HG03378 (cell line): ENCODE data around the gene FGF7.
A peak's percentile ranks its signal among the peaks of the same experiment; 100 is the strongest.
"Not testable (repeated sequence)": the region's sequence is repeated elsewhere in the genome, so short reads cannot be mapped to it uniquely, and the experiment has no call there.

ENCODE experiments used
- ATAC-seq: cut with Tn5 transposase; IDR thresholded peaks from one replicate; pipeline ENCODE4 v1.9.1; 2021; ENCODE audit warnings: mild to moderate bottlenecking, moderate library complexity; ENCODE audit not compliant: unreplicated experiment

Gene FGF7

GRCh38 chr15:49438962-49439631, 16.1 kb downstream of the FGF7 start:
- ATAC-seq: peak; percentile 73

DNA sequence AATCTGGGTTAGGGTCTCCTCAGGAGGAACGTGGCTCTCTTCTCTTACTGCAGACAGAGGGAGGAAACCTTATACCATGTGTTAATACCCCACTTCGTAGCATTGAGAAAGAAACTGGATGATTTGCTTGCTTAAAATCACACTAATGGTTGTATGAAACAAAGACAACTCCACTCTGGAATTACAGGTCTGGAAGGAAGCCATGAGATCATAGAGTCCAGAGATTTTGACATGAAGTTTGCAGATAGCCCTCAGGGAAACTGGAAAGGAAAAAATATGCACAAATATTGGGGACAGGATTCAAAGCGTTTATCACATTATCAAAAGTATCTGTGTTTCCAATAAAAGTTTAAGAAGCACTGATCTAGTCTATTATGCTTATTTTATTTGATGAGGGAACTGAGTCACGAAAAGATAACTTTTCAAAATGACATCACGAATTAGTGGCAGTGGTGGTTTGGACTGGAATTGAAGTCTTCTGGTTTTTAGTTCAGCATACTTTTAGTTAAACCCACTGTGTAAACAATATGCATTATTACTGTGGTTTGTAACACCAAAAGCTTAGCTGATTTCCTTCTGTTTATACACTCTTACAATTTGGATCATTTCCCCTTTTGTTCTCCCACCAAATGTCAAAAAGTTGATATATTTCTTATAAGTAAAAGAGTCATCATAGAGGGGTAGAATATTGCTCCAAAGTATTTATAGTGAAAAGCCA, 16.8 kb downstream of the FGF7 start:
- no peak for ATAC-seq

DNA sequence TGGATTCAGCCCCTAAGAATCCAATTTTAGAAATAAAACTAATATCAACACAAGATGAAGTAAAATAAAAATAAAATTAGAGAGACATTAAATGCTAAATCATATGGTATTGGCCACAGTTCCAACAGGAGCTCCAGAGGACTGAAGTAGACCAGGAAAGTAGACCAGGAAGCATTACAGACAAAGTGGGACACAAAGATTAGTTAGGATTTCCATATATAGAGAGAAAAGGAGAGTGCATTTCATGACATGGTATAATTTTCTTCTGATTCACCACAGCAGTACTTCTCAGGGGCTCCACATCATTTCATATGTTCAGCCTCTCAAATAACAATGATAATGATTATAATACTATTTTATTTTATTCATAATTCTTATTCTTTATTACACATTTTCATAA, 18.3 kb downstream of the FGF7 start:
- ATAC-seq: no peak

DNA sequence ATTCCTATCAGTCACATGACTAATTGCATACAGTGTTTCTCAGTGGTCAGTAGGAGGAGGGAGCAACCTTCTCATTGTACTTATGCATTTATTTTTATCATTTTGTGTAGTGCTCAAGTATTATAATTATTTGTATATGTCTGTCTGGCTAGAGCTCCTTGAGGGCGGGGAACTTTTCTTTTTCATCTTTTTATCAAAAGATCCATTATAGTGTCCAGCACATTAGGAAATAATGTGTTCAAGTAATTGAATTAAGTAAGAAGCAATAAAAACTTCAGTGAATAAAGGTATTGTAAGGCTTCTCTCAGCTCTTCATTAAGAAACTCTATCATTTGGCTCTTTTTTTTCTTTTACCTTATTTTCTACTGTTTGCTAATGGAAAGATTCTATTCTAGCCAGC, 18.8 kb downstream of the FGF7 start:
- ATAC-seq: no peak

DNA sequence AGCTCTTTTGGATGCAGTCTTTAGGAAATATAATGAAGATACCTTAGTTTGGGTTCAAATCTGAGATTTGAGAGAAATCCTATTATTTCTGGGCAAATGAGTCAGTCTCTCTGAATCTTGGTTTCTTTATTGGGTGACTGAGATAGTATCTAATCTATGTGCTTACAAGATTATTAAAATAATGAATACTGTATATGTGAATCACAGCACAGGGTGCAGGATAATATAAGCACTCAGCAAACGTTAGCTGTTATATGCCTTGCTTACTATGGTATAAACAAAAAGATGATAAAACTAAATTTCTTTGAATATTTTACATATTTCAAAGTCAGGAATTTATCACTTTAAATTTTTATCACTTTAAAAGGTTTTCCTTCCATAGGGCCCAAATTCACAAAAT, 29.6 kb downstream of the FGF7 start:
- no peak for ATAC-seq

GRCh38 chr15:49456166-49456565, 33.1 kb downstream of the FGF7 start:
- ATAC-seq: no peak

DNA sequence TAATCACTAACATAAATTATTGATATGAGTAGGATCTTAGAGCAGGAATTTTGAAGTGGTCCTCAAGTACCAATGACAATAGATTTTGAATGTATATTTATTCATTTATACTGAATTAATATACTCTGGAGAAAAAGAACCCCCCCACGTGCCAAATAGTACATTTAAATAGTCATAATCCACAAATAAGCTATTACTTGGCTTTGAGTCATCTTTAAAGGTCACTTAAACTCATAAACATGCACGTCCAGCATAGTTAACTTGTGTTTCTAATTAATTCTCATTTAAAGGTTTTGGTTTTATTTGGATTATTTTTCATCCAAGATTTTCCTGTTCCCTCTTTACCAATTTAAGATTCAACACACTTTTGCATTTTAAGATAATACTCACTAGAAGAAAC, 35.1 kb downstream of the FGF7 start:
- ATAC-seq: no peak

- ATAC-seq: no peak
Observed at GRCh38 chr15:49460411-49460941, 37.4 kb downstream of the FGF7 start.

DNA sequence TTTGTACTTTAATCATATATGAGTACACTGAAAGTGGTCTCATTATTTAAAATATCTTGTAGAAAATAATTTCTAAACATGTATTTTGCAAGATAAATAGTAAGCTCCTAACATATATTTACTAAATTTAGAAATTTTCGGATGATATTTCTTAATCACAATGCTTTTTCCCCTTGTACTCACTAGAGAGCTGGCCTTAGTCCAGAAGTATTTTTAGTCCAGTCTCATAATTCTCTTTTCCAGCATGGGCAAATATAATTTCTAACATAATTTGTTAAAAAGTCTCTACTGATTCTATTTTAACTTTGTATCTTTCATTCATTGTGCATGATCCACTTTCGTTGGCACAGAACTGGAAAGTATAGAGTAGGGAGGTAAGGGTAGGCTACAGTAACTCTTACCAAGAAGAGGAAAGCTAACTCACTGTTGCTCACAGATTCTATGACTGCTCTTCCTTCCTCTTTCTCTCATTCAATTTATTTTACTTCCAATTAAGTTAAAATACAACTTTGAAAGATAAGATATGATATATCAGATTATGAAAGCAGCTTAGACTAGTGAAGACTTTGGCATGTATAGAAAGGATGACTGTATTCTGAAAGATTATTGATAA, 39.3 kb downstream of the FGF7 start:
- ATAC-seq: no peak

GRCh38 chr15:49464522-49464921, 41.5 kb downstream of the FGF7 start:
- no peak for ATAC-seq

GRCh38 chr15:49466119-49466518, 43.1 kb downstream of the FGF7 start:
- ATAC-seq: no peak

DNA sequence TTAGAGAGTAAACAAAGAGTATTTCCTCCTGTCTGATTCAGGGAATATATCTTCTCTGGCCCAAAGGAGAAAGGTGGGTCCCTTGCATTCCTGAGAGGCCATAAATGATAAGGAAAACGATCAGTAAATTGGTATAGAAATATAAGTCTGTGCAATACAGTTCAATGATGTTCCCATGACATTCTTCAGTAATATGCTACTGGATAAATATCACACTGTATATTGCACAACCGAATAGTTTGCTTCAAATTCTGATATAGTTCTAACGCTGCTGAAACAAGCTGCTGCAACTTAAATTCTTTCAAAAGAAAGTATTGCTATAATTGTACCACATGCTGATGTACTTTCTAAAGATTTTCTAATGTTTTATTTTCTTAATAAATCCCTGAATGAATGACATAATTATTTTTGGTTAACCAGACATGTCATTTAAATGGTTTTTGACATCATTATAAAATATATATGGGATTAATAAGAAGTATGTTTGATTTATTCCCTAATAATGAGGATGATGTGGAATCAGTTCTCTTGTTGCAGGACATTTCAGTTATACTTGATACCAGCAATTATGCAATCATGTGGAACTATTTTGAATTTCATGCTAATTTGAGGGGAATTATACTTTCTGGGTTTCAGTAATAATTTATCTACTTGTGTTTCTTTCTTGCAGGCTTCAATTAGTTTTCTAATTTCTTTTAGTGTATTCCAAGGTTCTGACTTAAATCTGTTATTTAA, 44.9 kb downstream of the FGF7 start:
- ATAC-seq: no peak

DNA sequence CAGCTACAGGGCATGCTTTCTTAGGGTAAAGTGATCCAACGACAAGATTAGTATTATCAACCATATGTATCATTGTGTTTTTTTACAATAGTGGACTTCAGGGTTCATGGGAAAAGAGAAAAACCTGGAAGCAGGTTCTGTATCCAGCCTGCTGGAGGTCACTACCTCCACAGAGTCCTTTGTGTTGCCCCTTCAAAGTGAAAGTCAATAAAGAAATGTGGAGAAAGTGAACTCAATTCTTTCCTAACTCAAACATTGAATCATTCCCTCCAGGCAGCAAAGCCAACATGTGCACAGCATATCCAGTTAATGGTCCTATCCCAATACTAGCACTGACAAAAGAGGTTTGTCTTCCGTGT, 45.4 kb downstream of the FGF7 start:
- ATAC-seq: no peak

DNA sequence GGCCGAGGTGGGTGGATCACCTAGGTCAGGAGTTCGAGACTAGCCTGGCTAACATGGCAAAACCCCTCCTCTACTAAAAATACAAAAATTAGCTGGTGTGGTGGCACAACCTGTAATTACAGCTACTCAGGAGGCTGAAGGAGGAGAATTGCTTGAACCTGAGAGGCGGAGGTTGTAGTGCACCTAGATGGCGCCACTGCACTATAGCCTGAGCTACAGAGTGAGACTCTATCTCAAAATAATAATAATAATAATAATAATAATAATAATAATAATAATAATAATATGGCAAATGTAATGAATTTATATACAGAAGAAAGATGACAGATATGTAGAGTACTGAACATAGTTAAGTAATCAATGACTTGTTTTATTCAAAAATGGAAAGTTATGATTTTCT, 48.2 kb downstream of the FGF7 start:
- ATAC-seq: not testable (repeated sequence)

- no peak for ATAC-seq
Observed at GRCh38 chr15:49471733-49472132, 48.7 kb downstream of the FGF7 start.

- ATAC-seq: no peak
Observed at GRCh38 chr15:49472338-49472737, 49.3 kb downstream of the FGF7 start.

DNA sequence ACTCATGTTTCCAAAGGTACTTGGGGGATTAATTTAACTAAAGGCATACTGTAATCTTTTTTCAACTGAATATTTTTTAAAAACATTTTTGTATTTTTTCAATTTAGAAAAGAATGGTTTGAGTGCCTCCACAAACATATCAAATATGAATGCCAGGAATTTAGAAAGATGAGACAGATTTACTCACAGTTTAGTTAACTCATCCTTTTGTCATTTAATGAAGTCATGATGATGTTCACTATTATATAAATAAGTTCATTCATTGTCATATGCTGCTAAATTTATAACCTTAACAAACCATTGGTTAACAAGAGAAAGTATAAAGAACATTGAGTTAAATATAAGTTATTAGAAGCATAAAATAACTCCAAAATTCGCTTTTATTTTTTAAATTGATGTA, 50.0 kb downstream of the FGF7 start:
- ATAC-seq: no peak

DNA sequence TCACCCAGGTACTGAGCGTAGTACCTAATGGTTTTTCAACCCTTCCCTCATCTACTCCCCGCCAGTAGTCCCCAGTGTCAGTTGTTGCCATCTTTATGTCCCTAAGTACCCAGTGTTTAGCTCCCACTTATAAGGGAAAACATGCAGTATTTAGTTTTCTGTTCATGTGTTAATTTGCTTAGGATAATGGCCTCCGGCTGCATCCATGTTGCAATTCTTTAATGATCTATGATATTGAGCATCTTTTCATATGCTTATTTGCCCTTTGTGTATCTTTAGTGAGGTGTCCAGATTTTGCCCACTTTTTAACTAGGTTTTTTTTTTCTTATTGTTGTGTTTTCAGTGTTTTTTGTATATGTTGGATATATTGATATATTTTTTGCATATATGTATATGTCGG, 55.0 kb downstream of the FGF7 start:
- ATAC-seq: not testable (repeated sequence)

GRCh38 chr15:49478982-49479381, 55.9 kb downstream of the FGF7 start:
- not testable (repeated sequence) for ATAC-seq

DNA sequence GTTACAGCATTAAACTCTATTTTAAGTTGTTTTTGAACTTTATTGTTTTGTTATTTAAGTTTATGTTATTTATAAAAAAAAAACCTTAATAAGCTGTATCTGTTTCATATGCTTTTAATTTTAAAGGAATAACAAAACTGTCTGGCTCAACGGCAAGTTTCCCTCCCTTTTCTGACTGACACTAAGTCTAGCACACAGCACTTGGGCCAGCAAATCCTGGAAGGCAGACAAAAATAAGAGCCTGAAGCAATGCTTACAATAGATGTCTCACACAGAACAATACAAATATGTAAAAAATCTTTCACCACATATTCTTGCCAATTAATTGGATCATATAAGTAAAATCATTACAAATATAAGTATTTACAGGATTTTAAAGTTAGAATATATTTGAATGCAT, 62.4 kb downstream of the FGF7 start:
- not testable (repeated sequence) for ATAC-seq

DNA sequence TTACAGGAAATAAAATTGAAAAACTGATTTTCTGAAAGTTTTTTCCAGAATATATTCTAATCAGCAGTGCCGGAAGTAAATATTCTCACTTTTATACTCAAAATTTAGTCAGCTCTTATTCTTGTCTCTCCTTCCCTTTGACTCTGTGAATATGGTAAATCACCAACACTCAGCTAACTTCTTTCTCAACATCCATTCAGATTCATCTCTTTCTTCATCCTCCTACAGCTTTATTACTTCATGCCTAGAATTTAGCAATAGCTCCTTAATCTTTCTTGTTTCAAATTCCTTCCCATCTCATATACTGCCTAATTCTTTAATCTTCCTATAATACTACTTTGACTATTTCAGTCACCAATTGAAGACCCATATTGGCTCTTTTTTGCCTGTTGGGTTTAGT, 67.9 kb downstream of the FGF7 start:
- no peak for ATAC-seq
